ENCODE results near the gene FSTL3. TPM values are rescaled to one million over a fixed set of nuclear protein-coding genes. Genes with fewer than 3 reads are reported as not detected.

The FSTL3 gene
- total RNA-seq, 3 donors from 2014 or later (not counting 1 experiment from before 2014, with no cell fraction given) = 1.5 to 1.9 (median 1.5) TPM

DNA sequence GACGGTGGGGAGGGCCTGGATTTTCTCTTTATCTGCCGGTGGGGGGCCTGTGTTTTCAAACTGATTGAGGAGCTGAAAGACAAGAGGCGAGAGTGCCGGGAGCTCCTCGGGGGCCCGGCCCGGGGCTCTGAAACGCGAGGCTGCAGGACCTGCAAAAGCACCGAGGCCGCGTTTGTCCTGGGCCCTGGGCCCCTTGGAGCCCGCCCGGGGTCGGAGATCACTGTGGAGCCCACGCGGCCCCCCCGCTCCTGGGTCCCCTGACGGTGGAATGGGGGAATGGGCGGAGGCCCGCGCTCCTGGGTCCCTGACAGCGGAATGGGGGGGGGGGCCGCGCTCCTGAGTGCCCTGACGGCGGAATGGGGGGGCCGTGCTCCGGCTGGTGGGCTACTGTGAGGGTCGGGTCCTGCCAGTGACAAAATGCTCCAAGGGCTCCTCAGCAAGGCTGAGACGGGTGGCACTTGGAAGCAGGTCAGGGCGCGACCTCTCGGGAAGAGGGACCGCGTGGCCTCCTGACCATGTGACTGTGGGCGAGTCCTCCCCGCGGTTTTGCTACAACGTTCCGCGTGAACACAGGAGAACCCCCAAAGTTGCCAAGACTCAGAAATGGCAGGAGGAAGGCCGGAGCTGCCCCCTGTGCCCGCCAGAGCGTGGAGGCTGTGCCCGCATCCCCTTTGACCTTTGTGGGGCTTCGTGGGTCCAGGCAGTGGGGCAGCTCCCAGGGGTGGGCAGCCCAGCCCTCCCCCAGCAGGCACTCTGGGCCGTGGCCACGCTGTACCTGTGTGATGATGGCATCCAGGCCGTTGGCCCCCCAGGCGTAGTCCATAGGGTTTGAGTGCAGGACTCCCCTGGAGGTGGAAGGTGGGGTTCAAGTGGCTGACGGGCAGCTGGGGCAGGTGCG is 27.0 kb upstream of the FSTL3 start:
- Mint-ChIP-seq H3K27ac (no peak overlapping the region), H3K27me3 (ENCODE audit: low read depth in 2 of 2) (no peaks in the 10 kb centered on the region), H3K9me3 (no peaks in the 10 kb centered on the region), H3K4me1 (peaks cover 0 to 4% of the 10 kb centered on the region in 2 donors), H3K36me3 (no peaks in the 10 kb centered on the region), H3K4me3 (no peak overlapping the region)
- H3K4me1 ChIP-seq (ENCODE audit: control insufficient read depth, insufficient read depth, low read length) = peaks cover 25% of the 10 kb centered on the region
- ATAC-seq = no peak
- no peak overlapping the region for H3K4me3 ChIP-seq (ENCODE audit: low read length)
- intact Hi-C loops (cut with micrococcal nuclease) = no loop called here
- TF ChIP-seq, protein P1, sequence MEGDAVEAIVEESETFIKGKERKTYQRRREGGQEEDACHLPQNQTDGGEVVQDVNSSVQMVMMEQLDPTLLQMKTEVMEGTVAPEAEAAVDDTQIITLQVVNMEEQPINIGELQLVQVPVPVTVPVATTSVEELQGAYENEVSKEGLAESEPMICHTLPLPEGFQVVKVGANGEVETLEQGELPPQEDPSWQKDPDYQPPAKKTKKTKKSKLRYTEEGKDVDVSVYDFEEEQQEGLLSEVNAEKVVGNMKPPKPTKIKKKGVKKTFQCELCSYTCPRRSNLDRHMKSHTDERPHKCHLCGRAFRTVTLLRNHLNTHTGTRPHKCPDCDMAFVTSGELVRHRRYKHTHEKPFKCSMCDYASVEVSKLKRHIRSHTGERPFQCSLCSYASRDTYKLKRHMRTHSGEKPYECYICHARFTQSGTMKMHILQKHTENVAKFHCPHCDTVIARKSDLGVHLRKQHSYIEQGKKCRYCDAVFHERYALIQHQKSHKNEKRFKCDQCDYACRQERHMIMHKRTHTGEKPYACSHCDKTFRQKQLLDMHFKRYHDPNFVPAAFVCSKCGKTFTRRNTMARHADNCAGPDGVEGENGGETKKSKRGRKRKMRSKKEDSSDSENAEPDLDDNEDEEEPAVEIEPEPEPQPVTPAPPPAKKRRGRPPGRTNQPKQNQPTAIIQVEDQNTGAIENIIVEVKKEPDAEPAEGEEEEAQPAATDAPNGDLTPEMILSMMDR (IDR thresholded peaks at IDR 0.05) = no peak
- H3K27me3 ChIP-seq (ENCODE audit: control insufficient read depth, insufficient read depth, low read length) = no peaks in the 10 kb centered on the region
- DNase-seq = no peak
- WGBS (ENCODE audit: insufficient coverage) = 93% methylated on average over 49 of the region's 53 CpGs
- no peak overlapping the region for H3K27ac ChIP-seq (ENCODE audit: low read length)
- peaks cover 65% of the 10 kb centered on the region for H3K36me3 ChIP-seq (ENCODE audit: control insufficient read depth, insufficient read depth, low read length)
- no peaks in the 10 kb centered on the region for H3K9me3 ChIP-seq (ENCODE audit: control insufficient read depth, insufficient read depth, low read length)

DNA sequence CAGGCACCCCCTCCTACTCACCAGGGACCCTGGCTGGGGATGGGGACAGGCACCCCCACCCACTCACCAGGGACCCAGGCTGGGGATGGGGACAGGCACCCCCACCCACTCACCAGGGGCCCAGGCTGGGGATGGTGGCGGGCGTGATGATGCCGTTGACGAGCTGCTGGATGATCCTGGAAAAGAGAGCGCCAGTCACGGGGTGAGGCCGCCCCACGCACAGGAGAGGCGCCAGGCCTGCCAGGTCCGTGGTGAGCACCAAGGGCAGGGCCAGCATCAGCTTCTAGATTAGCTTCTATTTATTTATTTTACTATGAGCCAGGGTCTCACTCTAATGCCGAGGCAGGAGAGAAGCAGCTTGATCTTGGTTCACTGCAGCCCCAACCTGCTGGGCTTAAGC is 26.1 kb upstream of the FSTL3 start:
- Histone ChIP-seq H3K27me3 (ENCODE audit: control insufficient read depth, insufficient read depth, low read length) (no peaks in the 10 kb centered on the region), H3K9me3 (ENCODE audit: control insufficient read depth, insufficient read depth, low read length) (no peaks in the 10 kb centered on the region), H3K4me3 (ENCODE audit: low read length) (no peak overlapping the region), H3K36me3 (ENCODE audit: control insufficient read depth, insufficient read depth, low read length) (peaks cover 65% of the 10 kb centered on the region), H3K4me1 (ENCODE audit: control insufficient read depth, insufficient read depth, low read length) (peaks cover 32% of the 10 kb centered on the region), H3K27ac (ENCODE audit: low read length) (no peak overlapping the region)
- Mint-ChIP-seq H3K4me1 (peaks cover 6 to 11% of the 10 kb centered on the region in 2 donors), H3K27me3 (ENCODE audit: low read depth in 2 of 2) (no peaks in the 10 kb centered on the region), H3K27ac (no peak overlapping the region), H3K4me3 (no peak overlapping the region), H3K9me3 (no peaks in the 10 kb centered on the region), H3K36me3 (no peaks in the 10 kb centered on the region)
- TF ChIP-seq, protein P1 (IDR thresholded peaks at IDR 0.05) = no peak
- intact Hi-C loops (cut with micrococcal nuclease) = no loop called here
- ATAC-seq = no peak
- WGBS (ENCODE audit: insufficient coverage) = 96% methylated on average over 11 of the region's 11 CpGs
- no peak for DNase-seq

DNA sequence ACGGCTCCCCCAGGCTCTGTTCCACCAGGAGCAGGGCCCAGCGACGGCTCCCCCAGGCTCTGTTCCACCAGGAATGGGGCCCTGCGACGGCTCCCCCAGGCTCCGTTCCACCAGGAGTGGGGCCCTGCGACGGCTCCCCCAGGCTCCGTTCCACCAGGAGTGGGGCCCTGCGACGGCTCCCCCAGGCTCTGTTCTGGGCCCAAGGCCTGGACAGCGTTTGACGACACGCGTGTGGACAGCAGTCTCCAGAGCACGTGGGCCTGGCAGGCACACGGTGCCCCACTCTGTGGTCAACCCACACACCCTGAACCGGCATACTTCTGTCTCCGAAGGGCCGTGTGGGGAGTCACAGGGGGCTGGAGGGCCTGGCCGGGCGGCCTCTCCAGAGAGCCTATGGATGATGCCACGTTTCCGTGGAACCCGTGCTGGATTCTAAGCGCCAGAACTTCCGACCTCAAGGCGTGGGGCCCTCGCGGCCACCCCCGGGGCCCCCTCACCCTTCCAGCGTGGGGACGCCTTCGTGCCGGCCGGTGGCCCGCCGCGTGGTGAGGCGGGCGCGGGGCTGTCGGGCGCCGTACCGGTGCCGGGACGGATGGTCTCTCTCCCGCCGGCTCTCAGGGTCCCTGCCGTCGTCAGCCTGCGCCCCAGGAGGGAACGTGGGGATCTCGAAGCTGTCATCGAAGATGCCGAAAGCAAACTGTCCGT is 24.9 kb upstream of the FSTL3 start:
- H3K36me3 ChIP-seq (ENCODE audit: control insufficient read depth, insufficient read depth, low read length) = peaks cover 69% of the 10 kb centered on the region
- no peak overlapping the region for H3K27ac ChIP-seq (ENCODE audit: low read length)
- Mint-ChIP-seq H3K9me3 (no peaks in the 10 kb centered on the region), H3K36me3 (no peaks in the 10 kb centered on the region), H3K27ac (no peak overlapping the region), H3K4me1 (peaks cover 18 to 20% of the 10 kb centered on the region in 2 donors), H3K27me3 (ENCODE audit: low read depth in 2 of 2) (no peaks in the 10 kb centered on the region), H3K4me3 (no peak overlapping the region)
- no peaks in the 10 kb centered on the region for H3K9me3 ChIP-seq (ENCODE audit: control insufficient read depth, insufficient read depth, low read length)
- no peaks in the 10 kb centered on the region for H3K27me3 ChIP-seq (ENCODE audit: control insufficient read depth, insufficient read depth, low read length)
- 96% methylated on average over 58 of the region's 58 CpGs for WGBS (ENCODE audit: insufficient coverage)
- DNase-seq (no peak), ATAC-seq (no peak)
- intact Hi-C loops (cut with micrococcal nuclease) = no loop called here
- H3K4me3 ChIP-seq (ENCODE audit: low read length) = no peak overlapping the region
- peaks cover 43% of the 10 kb centered on the region for H3K4me1 ChIP-seq (ENCODE audit: control insufficient read depth, insufficient read depth, low read length)
- TF ChIP-seq, protein P1 (IDR thresholded peaks at IDR 0.05) = no peak

Measured in natural killer cell (primary cell).